SK-N-MC (cell line): Measurements from ENCODE around the gene C2orf42.

Source experiments
- EZH2 ChIP-seq: fragments of 200-600 bp; sonication (generic); IDR thresholded peaks from one replicate; pipeline ENCODE4 v1.6.1; 2017; ENCODE audit warnings: antibody characterized with exemption
- POLR2AphosphoS5 ChIP-seq: IDR thresholded peaks from 2 replicates; pipeline ENCODE4 v1.6.1; 2012; ENCODE audit warnings: mild to moderate bottlenecking, low read depth, low read length, borderline replicate concordance

DNA sequence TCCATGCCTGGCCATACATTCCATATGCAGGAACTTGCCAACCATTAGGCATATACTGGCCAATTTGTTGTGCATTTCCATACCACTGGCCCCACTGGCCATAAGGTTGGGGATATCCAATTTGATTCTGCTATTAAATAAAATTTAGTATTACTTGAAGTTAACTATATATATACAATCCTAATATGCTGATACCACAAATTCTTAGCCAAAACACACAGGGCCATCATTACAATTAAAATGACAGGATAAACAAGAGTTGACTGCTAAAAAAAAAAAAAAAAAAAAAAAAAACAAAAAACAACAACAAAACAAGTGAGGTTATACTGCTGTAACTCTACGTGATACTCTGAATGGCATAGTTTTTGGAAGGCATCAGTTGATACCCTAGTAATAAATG, 23.5 kb upstream of the C2orf42 start:
- TF ChIP-seq EZH2 (no peak), POLR2AphosphoS5 (no peak)
